ENCODE measurements around the gene CHIT1. TPM values are rescaled to one million over a fixed set of nuclear protein-coding genes. Genes with fewer than 3 reads are reported as not detected.

Gene CHIT1
- total RNA-seq, 1 donor from 2014 or later, result not detected

DNA sequence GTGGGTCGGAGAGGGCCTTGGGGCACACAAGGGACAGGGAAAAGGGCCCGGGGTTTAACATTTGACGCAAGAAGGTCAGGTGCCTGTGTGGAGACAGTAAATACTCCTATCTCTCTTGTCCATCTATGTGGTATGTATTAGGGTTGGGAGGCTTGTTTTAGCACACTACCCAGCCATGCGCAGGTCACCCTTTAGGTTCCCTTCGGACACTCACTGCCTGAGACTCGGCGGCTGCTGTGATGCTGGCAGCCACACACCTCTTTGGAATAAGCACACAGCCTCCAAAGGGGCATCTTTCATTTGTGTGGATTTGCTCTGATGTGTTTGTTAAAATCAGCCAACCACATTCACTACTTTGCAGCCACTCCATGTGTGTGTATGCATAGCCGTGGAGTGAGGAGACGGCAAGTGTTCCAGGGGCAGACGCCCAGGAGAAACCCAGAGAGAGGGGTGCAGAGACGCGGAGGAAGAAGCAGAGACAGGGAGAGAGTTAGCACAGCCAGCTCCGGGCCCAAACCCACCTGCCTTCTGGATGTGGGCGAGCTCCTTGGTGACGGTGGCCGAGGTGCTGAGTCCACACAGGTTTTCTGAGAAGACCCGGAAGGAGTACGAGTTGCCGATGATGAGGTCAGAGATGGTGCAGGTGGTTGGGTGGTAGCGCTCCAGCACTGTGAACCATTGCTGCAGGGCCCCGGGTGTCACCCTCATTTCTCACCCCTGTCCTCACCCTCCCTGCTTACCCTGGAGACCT lies 59.5 kb downstream of the CHIT1 start:
- Mint-ChIP-seq H3K4me3 (no peak overlapping the region), H3K4me1 (ENCODE audit: unreplicated experiment) (no peaks in the 10 kb centered on the region), H3K36me3 (no peaks in the 10 kb centered on the region), H3K9me3 (no peaks in the 10 kb centered on the region), H3K27me3 (peaks cover 8% of the 10 kb centered on the region), H3K27ac (no peak overlapping the region)
- no peak for DNase-seq (ENCODE audit: extremely low spot score, unreplicated experiment)
- TF ChIP-seq, protein P1, sequence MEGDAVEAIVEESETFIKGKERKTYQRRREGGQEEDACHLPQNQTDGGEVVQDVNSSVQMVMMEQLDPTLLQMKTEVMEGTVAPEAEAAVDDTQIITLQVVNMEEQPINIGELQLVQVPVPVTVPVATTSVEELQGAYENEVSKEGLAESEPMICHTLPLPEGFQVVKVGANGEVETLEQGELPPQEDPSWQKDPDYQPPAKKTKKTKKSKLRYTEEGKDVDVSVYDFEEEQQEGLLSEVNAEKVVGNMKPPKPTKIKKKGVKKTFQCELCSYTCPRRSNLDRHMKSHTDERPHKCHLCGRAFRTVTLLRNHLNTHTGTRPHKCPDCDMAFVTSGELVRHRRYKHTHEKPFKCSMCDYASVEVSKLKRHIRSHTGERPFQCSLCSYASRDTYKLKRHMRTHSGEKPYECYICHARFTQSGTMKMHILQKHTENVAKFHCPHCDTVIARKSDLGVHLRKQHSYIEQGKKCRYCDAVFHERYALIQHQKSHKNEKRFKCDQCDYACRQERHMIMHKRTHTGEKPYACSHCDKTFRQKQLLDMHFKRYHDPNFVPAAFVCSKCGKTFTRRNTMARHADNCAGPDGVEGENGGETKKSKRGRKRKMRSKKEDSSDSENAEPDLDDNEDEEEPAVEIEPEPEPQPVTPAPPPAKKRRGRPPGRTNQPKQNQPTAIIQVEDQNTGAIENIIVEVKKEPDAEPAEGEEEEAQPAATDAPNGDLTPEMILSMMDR (conservative IDR thresholded peaks at IDR 0.05), result no peak

- DNase-seq (ENCODE audit: extremely low spot score, unreplicated experiment), result no peak
- H3K27ac Mint-ChIP-seq, result no peak overlapping the region
These were observed 60.5 kb downstream of the CHIT1 start for GRCh38 chr1:203168991-203169390.

GRCh38 chr1:203168256-203168786 lies 61.2 kb downstream of the CHIT1 start:
- TF ChIP-seq, protein P1 (conservative IDR thresholded peaks at IDR 0.05), result no peak
- no peak overlapping the region for H3K4me3 Mint-ChIP-seq
- H3K27ac Mint-ChIP-seq, result no peak overlapping the region
- DNase-seq (ENCODE audit: extremely low spot score, unreplicated experiment), result no peak
- H3K27me3 Mint-ChIP-seq, result peaks cover 10% of the 10 kb centered on the region
- H3K36me3 Mint-ChIP-seq, result no peaks in the 10 kb centered on the region
- no peaks in the 10 kb centered on the region for H3K9me3 Mint-ChIP-seq
- H3K4me1 Mint-ChIP-seq (ENCODE audit: unreplicated experiment), result no peaks in the 10 kb centered on the region

More at GRCh38 chr1:203168991-203169390, 60.5 kb downstream of the CHIT1 start:
- TF ChIP-seq, protein P1 (conservative IDR thresholded peaks at IDR 0.05), result no peak
- peaks cover 11% of the 10 kb centered on the region for H3K27me3 Mint-ChIP-seq
- H3K9me3 Mint-ChIP-seq, result no peaks in the 10 kb centered on the region
- no peak overlapping the region for H3K4me3 Mint-ChIP-seq
- H3K36me3 Mint-ChIP-seq, result no peaks in the 10 kb centered on the region
- no peaks in the 10 kb centered on the region for H3K4me1 Mint-ChIP-seq (ENCODE audit: unreplicated experiment)

DNA sequence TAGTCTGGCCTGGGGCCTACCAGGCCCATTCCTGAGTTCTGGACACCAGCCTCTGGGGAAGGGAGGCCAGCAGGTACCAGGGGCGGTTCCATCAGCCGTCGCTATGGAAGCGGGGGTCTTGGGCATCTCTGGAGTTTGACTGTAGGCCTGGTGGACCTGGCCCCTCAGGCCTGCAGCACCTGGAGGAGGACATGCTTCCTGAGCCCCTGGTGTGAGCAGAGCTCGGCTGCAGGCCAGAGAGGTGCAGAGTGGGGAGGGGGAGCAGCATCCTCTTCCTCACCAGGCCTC lies 61.6 kb downstream of the CHIT1 start:
- no peak for DNase-seq (ENCODE audit: extremely low spot score, unreplicated experiment)
- TF ChIP-seq, protein P1 (conservative IDR thresholded peaks at IDR 0.05), result no peak
- no peak overlapping the region for H3K27ac Mint-ChIP-seq
- no peaks in the 10 kb centered on the region for H3K9me3 Mint-ChIP-seq
- no peaks in the 10 kb centered on the region for H3K4me1 Mint-ChIP-seq (ENCODE audit: unreplicated experiment)
- no peak overlapping the region for H3K4me3 Mint-ChIP-seq
- peaks cover 14% of the 10 kb centered on the region for H3K27me3 Mint-ChIP-seq
- H3K36me3 Mint-ChIP-seq, result no peaks in the 10 kb centered on the region

DNA sequence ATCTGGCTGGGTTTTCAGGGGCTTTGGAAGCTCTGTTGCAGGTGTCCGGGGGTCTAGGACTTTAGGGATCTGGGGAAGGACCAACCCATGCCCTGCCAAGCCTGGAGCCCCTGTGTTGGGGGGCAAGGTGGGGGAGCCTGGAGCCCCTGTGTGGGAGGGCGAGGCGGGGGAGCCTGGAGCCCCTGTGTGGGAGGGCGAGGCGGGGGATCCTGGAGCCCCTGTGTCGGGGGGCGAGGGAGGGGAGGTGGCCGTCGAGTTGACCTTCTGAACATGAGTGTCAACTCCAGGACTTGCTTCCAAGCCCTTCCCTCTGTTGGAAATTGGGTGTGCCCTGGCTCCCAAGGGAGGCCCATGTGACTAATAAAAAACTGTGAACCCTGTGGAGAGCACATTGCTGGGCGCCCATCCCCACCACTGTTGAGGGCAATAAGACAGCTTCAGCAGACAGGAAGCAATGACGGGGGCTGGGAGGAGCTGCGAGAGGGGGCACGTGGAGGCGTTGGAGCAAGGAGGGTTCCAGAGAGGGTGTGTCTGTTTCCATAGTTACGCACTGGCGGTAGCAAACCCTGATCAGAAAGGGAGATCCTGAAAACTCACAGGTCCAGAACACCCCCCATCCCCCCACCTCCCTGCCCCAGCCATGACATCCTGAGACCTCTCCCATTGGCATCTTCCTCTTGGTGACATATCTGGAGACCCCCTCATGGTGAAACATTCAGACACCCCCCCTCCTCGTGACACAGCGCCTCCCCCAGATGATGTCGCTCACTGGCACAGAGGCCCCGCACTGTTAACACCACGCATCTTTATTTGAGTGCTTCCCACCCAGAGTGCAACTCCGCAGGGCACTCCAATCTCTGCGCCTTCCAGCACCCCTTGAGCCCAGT lies 62.2 kb downstream of the CHIT1 start:
- H3K27ac Mint-ChIP-seq, result no peak overlapping the region
- H3K36me3 Mint-ChIP-seq, result no peaks in the 10 kb centered on the region
- no peaks in the 10 kb centered on the region for H3K9me3 Mint-ChIP-seq
- no peaks in the 10 kb centered on the region for H3K4me1 Mint-ChIP-seq (ENCODE audit: unreplicated experiment)
- H3K27me3 Mint-ChIP-seq, result peaks cover 15% of the 10 kb centered on the region
- H3K4me3 Mint-ChIP-seq, result no peak overlapping the region
- no peak for DNase-seq (ENCODE audit: extremely low spot score, unreplicated experiment)
- TF ChIP-seq, protein P1 (conservative IDR thresholded peaks at IDR 0.05), result no peak
